Stimulated activated CD4-positive, alpha-beta T cell treated with anti-CD3 and anti-CD28 coated beads, Interleukin-4, amount 100 ng/mL, for 24 hours (primary cell): Measurements from ENCODE around the gene HADH.
A peak's percentile ranks its signal among the peaks of the same experiment; 100 is the strongest.
"Not testable (repeated sequence)": the region's sequence is repeated elsewhere in the genome, so short reads cannot be mapped to it uniquely, and the experiment has no call there.

Experiments
- DNase-seq: peaks from one replicate; pipeline ENCODE4 v3.0.0-alpha.2; 2020

The HADH gene

DNA sequence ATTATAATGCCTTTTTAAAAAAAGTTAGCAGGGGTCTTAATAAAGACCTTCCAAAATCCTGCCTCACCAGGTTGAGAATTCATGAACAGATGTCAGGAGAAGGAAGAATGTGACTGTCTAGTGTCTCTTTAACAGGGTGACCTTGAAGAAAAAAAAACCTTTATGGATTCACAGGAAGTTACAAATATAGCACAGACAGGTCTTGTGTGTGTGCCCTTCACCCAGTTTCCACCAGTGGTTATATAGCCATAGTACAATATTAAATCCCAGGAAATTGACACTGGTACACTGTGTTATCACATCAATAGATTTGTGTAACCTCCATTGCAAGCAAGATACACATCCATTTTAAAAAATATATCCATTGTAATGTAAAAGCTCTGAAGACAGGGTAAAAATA, 43.7 kb downstream of the HADH start:
- no peak for DNase-seq

DNA sequence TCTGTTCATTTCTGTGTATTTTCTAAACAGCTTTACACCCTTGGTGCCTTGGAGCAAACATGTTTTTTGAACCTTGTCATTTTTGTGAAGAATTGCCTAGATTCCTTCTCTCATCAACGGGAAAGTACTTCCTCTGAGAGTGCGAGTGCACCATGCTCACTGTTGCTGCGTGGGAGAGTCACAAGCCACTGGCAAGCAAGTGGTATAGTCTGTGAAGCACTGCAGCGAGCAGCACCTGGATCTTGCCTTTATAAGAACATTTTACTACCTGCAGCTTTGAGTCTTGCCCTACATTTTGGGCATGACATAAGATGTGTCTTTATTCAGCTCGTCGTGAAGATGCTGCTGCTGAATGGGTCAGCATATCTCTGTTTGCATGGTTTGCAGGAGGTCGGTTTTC, 44.9 kb downstream of the HADH start:
- DNase-seq, result peak; percentile 46

- no peak for DNase-seq
Observed at GRCh38 chr4:108035691-108036090, 46.0 kb downstream of the HADH start.

GRCh38 chr4:108036213-108036612, 46.5 kb downstream of the HADH start:
- DNase-seq, result peak; percentile 72

GRCh38 chr4:108037884-108038283, 48.2 kb downstream of the HADH start:
- no peak for DNase-seq

DNA sequence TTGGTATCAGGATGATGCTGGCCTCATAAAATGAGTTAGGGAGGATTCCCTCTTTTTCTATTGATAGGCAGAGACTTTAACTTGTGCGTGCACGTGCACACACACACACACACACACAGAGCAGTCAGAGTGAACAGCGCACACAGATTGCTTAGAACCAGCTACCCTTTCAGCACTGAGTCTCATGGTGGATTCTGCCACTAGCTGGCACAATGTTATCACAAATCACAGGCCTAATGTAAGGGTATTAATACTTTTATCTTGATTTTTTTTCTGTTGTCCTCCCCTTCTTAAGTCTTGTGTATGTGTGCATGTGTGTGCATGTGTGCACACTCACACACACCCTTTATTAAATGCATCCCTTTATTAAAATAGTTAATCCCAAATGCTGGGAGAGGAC, 53.2 kb downstream of the HADH start:
- no peak for DNase-seq

GRCh38 chr4:108043526-108043925, 53.8 kb downstream of the HADH start:
- no peak for DNase-seq

DNA sequence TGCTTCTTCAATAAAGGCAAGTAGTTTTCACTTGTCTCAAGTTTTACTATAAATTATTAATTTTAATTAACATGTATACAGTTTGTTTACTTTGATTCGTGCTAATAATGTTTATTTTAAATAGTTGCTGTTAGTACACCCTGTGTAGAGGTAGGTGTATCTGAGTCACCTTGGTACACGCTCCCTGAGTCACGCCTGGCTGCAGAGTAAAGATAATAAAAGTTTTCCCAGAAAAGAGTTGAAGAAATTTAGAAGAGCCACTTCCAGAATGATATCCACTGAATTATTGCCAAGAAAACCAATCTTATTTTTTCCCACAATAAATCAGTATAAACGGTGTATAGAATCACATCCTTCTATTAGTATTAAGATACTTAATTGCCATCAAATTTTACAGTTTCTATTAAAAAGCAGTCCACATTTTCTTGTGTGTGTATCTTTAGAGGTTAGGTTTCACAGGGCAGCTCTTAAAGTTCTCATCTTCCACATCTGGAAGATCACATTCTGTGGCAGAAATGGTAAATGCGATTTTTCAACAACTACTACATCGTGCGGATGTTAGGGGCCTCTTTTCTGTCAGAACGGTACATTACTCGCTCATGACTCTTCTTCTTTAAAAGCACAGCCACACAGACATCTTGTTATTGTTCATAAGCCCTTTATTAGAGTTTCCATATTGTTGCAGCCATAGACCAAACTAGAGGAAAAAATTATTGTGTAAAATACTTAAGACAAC, 55.4 kb downstream of the HADH start:
- DNase-seq, result no peak

GRCh38 chr4:108045687-108046024, 56.0 kb downstream of the HADH start:
- DNase-seq, result peak; percentile 22

DNA sequence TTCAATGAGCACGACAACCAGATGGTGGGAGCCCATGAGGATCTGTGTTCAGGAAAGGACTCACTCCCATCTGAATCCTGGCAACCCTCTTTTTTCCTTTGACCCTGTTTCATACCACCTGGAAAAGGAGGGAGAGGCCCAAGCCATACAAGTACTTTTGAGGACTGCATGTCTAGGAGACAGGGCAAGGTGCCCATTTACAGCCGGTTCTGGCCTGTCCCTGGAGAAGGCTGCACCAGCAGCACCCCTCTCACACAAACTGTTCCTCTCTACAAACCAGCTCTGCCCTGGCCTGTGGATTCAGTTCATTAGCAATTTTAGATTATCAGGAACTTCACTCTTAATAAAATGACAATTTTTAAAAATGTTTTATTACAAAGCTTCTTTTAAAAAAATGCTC, 57.5 kb downstream of the HADH start:
- DNase-seq, result no peak

DNA sequence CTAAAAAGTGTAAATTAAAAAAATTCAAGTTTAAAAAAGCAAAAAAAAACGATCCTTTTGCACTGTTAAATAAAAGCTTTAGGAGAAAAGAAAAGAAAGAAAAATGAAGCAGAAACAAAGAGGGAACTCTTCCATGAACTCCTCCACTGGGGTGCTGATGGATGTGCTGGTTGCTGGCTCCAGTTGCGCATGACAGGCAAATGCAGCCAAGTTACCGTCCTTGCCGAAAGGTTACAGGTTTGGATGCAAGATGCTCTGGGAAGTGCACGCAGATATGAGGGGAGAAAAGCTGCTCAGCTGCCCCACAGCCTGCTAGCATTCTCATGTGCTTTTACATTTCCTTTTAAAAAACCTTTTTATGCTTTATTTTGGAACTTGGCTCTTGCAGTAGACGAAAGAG, 58.5 kb downstream of the HADH start:
- no peak for DNase-seq

DNA sequence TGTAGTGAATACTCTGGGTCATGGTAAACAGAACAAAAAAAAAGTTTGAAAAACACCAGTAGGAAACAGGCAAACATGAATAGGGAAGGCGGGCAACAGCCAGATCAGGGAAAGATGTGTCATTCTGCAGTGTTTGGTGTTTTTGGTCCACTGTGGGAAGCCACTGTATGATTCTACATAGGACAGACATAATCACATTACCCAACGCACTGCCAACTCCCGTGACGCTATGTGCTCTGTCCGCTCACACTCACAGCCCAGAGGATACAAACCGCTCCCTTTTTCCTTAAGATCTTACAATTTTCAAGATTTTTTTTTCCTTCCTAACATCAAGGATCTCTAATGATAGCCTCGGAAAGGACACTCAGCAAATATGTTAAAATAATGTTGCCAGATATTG, 59.3 kb downstream of the HADH start:
- DNase-seq, result no peak

DNA sequence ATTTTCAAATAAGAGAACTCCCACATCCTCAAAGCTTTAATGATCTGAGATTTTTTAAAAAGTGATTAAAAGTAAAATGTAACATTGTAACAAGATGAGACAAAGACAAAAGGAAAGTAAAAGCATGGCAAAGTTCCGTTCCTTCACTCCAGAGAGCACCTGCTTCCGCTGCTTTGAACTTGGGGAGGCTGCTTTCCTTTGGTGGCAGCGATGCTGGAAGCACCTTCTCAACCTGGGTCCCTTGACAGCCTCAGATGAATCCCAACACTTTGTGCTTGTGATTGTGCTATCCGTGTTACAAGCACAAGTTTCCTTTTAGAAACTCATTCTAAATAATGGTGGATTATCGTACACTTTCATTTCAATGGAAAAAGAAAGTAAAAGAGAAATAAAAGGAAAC, 59.7 kb downstream of the HADH start:
- peak; percentile 43 for DNase-seq

GRCh38 chr4:108050166-108051111, 60.8 kb downstream of the HADH start:
- DNase-seq, result not testable (repeated sequence)

GRCh38 chr4:108051343-108051742, 61.7 kb downstream of the HADH start:
- no peak for DNase-seq

- no peak for DNase-seq
Observed at GRCh38 chr4:108052558-108053120, 63.0 kb downstream of the HADH start.

- no peak for DNase-seq
Observed at GRCh38 chr4:108053251-108053711, 63.6 kb downstream of the HADH start.

DNA sequence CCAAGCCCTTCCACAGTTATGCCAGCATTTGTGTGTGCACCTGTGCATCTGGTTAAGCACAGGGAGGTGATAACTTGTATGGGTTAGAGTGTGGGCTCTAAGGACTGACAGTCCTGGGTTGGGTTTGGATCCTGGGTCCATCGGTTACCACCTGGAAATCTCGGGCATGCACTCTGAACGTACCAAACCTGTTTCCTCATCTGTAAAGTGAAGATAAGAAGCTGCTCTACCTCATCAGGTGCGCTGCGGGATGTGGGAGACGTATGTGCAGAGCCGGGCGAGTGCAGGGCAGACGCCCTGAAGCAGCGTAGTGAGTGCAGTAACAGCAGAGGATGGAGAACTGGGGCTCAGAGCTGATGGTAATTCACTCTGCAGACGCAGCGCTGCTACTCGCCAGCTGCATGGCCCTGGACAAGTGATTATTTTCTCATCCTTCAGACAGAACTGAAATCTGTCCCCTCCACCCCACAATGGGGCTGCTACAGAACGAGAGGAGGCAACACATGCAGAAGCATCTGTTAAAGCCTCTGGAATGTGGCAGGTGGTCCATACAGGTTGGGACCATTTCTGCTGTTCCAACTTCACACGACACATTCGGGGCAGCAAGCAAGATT, 64.4 kb downstream of the HADH start:
- DNase-seq, result no peak

- no peak for DNase-seq
Observed at GRCh38 chr4:108055787-108056186, 66.1 kb downstream of the HADH start.

- no peak for DNase-seq
Observed at GRCh38 chr4:108056418-108056817, 66.7 kb downstream of the HADH start.

DNA sequence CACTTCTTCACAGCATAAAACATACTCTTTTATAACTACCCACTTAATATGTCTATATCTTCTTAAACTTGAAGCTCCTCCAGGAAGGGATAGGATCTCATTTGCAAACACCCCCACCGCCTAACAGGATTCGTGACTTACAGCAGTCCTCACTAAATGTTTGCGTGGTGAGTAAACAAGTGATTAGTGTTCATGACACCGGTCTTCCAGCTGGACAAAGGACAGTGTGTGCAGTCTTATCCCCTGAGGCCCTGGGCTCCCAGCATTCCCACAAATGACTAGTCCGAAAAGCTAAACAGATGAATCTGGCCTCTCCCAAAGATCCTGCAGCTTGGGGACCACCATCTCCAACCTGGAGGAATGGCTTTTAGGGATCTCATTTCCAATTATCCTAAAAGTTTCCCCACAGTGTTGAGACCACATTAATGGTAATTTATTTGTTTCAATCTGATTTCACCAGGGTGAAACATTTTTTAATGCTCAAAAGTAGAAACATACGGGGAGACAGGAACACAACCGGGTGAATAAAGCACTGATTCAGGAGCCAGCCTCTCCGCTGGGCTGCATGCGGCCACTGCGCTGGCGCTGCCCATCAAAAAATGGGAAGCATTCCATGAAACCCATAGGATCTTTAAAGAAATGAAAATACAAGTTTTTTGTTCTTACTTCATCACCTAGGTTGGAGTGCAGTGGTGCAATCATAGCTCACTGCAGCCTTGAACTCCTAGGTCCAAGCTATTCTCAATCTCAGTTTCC, 69.2 kb downstream of the HADH start:
- DNase-seq, result no peak

DNA sequence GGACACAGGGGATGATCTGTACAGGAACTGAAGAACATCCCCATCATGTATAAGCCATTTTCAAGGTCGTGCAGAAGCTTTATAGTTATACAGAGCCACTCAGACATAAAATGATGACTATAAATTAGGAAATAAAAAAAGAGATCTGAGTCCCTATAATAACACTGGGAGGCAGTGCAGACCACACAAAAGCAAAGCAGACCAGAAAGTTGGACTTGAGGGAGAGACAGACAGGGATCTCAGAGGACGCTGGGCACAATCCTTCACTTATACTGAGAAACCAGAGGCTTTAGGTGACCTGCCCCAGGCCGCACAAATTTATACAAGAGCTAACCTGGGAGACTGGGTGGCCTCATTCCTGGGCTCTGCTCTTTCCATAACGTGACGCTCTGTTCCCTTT, 70.5 kb downstream of the HADH start:
- no peak for DNase-seq
